Endothelial cell of umbilical vein (primary cell): ENCODE data around the gene KCNA2. TPM values are rescaled to one million over a fixed set of nuclear protein-coding genes. Genes with fewer than 3 reads are reported as not detected.

Experiments used
- BruUV-seq: library from RNA; stranded (reverse); fragments of 400-500 nt; replicated peaks from 2 replicates; lab custom pipeline; 2021; lab: Mats Ljungman, UMichigan
- CTCF ChIA-PET: fragments of 300-600, 350-600 bp; sonication (Branson Sonifier 250); formaldehyde crosslinking; loops from one replicate; lab custom pipeline; 2021; ENCODE audit warnings: antibody characterized with exemption, inconsistent platforms; lab: Charles Lee
- POLR2A ChIA-PET: fragments of 300-600, 350-600 bp; sonication (Branson Sonifier 250); formaldehyde crosslinking; loops from one replicate; lab custom pipeline; 2021; ENCODE audit warnings: antibody characterized with exemption, inconsistent platforms; lab: Charles Lee
- DNase-seq: peaks from one replicate; pipeline ENCODE4 v3.0.0-alpha.2; 2011; ENCODE audit warnings: low read depth, low spot score
- FAIRE-seq: peaks from 2 replicates; lab custom pipeline; 2011; peaks lifted over from hg19 to GRCh38; lab: Jason Lieb, UNC
- H2AFZ ChIP-seq: 2 replicates; pipeline ENCODE4 v1.6.0; 2012; ENCODE audit warnings: low read depth, low read length, control low read depth, inconsistent platforms
- H3K27ac ChIP-seq: 2 replicates; pipeline ENCODE4 v1.5.1; 2011; ENCODE audit warnings: low read depth, mild to moderate bottlenecking, control low read depth, low read length, moderate library complexity; ENCODE audit not compliant: insufficient read depth
- H3K27me3 ChIP-seq, 2 experiments: 2 replicates each; pipeline versions ENCODE4 v1.6.0 to v1.6.1; 2011; ENCODE audit warnings: low read length in 2 of 2, mixed read lengths in 1 of 2; ENCODE audit not compliant: control insufficient read depth in 2 of 2, insufficient read depth in 2 of 2
- H3K36me3 ChIP-seq, 2 experiments: 2 replicates in 1 of 2; 3 replicates in 1 of 2; pipeline ENCODE4 v1.5.1; 2011; ENCODE audit warnings: low read length in 2 of 2, mild to moderate bottlenecking in 1 of 2, moderate library complexity in 1 of 2; ENCODE audit not compliant: control insufficient read depth in 2 of 2, insufficient read depth in 2 of 2; ENCODE audit errors: extremely low read depth in 1 of 2
- H3K4me1 ChIP-seq: 3 replicates; pipeline ENCODE4 v1.5.1; 2011; ENCODE audit warnings: mild to moderate bottlenecking, low read length; ENCODE audit not compliant: control insufficient read depth, insufficient read depth; ENCODE audit errors: extremely low read depth
- H3K4me2 ChIP-seq: 2 replicates; pipeline ENCODE4 v1.6.1; 2011; ENCODE audit warnings: low read length, control low read depth, mixed read lengths; ENCODE audit not compliant: insufficient read depth
- H3K4me3 ChIP-seq, 3 experiments: fragments of 200-600 bp in 1 of 3; sonication (generic), shearing (Covaris generic) in 1 of 3; replicated peaks in 1 of 3; 2 replicates each; pipeline ENCODE4 v1.5.1; 2011 to 2016; ENCODE audit warnings: control low read depth in 3 of 3, low read length in 3 of 3, mild to moderate bottlenecking in 2 of 3, inconsistent platforms in 1 of 3, low read depth in 1 of 3, moderate library complexity in 1 of 3; ENCODE audit not compliant: insufficient read depth in 1 of 3
- H3K79me2 ChIP-seq: 2 replicates; pipeline ENCODE4 v1.6.0; 2012; ENCODE audit warnings: low read length, inconsistent platforms; ENCODE audit not compliant: control insufficient read depth, insufficient read depth
- H3K9ac ChIP-seq: replicated peaks from 2 replicates; pipeline ENCODE3; 2011; ENCODE audit warnings: low read length, control low read depth; ENCODE audit not compliant: insufficient read depth; ENCODE audit errors: extremely low read depth
- H3K9me1 ChIP-seq: replicated peaks from 3 replicates; pipeline ENCODE4 v1.6.0; 2011; ENCODE audit warnings: mild to moderate bottlenecking, low read length; ENCODE audit not compliant: control insufficient read depth, insufficient read depth; ENCODE audit errors: extremely low read depth
- H3K9me3 ChIP-seq: replicated peaks from 2 replicates; pipeline ENCODE4 v1.5.1; 2012; ENCODE audit warnings: low read length, inconsistent platforms; ENCODE audit not compliant: control insufficient read depth, insufficient read depth
- H4K20me1 ChIP-seq: replicated peaks from 2 replicates; pipeline ENCODE3; 2011; ENCODE audit warnings: mild to moderate bottlenecking, low read length; ENCODE audit not compliant: control insufficient read depth, insufficient read depth; ENCODE audit errors: extremely low read depth
- EZH2 ChIP-seq: IDR thresholded peaks from 2 replicates; pipeline ENCODE4 v1.6.1; 2012; ENCODE audit warnings: borderline replicate concordance, low read depth, mild to moderate bottlenecking, moderate library complexity, low read length, inconsistent platforms; ENCODE audit not compliant: severe bottlenecking
- FOS ChIP-seq: IDR thresholded peaks from 2 replicates; pipeline ENCODE4 v1.6.1; 2011; ENCODE audit warnings: mild to moderate bottlenecking, low read length, moderate library complexity, borderline replicate concordance; ENCODE audit not compliant: insufficient read depth
- GATA2 ChIP-seq: IDR thresholded peaks from 2 replicates; pipeline ENCODE4 v1.7.0; 2011; ENCODE audit warnings: low read depth, mild to moderate bottlenecking, moderate library complexity, mixed read lengths, low read length; ENCODE audit not compliant: insufficient read length, insufficient read depth
- JUN ChIP-seq: IDR thresholded peaks from 2 replicates; pipeline ENCODE4 v1.6.1; 2011; ENCODE audit warnings: borderline replicate concordance, low read depth; ENCODE audit not compliant: insufficient read length, insufficient read depth
- MYC ChIP-seq: IDR thresholded peaks from one replicate; pipeline ENCODE4 v1.6.1; 2011; ENCODE audit warnings: mild to moderate bottlenecking, low read depth, low read length
- POLR2A ChIP-seq: IDR thresholded peaks from 2 replicates; pipeline ENCODE4 v1.6.1; 2012; ENCODE audit warnings: low read depth, mild to moderate bottlenecking, control low read depth, low read length
- POLR2AphosphoS5 ChIP-seq: IDR thresholded peaks from 2 replicates; pipeline ENCODE4 v1.6.1; 2012; ENCODE audit warnings: low read depth, mild to moderate bottlenecking, control low read depth, low read length, moderate library complexity; ENCODE audit not compliant: insufficient read depth
- dilution Hi-C: fragments of 300-500 bp; cut with MboI; formaldehyde crosslinking; loops from one replicate; pipeline ENCODE4 v1.15.0; 2019; ENCODE audit warnings: low sequenced_read_pairs; ENCODE audit not compliant: extremely low pct_ligation_motif_present
- intact Hi-C: fragments of 100-400 bp; cut with micrococcal nuclease; formaldehyde crosslinking; loops from one replicate; pipeline ENCODE4 v1.10.0; 2022
- polyA plus RNA-seq, 4 experiments: library from polyadenylated mRNA; depleted of rRNA in 3 of 4; stranded (reverse) in 3 of 4; unstranded in 1 of 4; fragments of >200 nt; gene quantifications; 2 replicates each; pipeline versions ENCODE4 v1.2.1 to v1.2.3, GENCODE V29; 2011 to 2012; ENCODE audit warnings: missing spikeins in 1 of 4
- total RNA-seq: library from RNA; stranded (reverse); gene quantifications from 2 replicates; pipeline ENCODE4 v1.2.3, GENCODE V29; 2021
- TF ChIP-seq, protein P1 (sequence below), 2 donors: IDR thresholded peaks; 1 replicate in 1 of 2; 2 replicates in 1 of 2; pipeline ENCODE4 v1.5.1; 2011; ENCODE audit warnings: low read length in 2 of 2, mild to moderate bottlenecking in 2 of 2, moderate library complexity in 2 of 2, control low read depth in 1 of 2, inconsistent platforms in 1 of 2, low read depth in 1 of 2; ENCODE audit not compliant: insufficient read depth in 1 of 2; ENCODE audit errors: extremely low read depth in 1 of 2
- TF ChIP-seq, protein P2 (sequence below): IDR thresholded peaks from 2 replicates; pipeline ENCODE4 v1.6.1; 2011; ENCODE audit not compliant: insufficient read depth, insufficient read length

The KCNA2 gene
- total and polyA plus RNA-seq, 2 donors (not counting 3 experiments of a cell fraction or from before 2014, with no cell fraction given), result not detected

DNA sequence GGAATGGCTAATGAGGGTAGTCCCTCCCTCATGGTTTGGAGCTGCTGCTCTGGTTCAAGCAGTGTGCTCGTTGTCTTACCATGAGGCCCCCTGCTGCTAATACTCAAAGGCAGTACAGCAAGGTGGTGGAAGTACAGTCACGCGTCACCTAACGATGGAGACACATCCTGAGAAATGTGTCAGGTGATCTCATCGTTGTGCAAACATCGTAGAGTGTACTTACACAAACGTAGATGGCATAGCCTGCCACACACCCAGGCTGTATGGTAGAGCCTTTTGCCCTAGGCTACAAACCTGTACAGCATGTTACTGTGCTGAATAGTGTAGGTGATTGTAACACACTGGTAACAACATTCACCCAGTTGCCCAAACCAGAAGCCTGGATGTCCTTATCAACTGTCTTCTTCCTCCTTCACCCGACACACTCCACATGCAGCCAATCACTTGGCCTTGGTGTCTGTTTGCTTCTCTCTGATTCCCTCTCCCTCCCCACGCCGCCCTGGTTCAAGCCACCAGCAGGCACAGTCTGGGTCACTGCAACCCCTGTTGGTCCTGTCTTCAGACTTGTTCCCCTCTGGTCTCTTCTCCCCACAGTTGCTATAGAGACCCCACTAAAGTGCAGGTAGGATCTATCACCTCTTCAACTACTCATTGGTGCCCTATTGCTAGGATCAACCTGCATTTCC, 6.0 kb upstream of the KCNA2 start:
- no peak overlapping the region for H2AFZ ChIP-seq
- no peaks in the 10 kb centered on the region for H3K79me2 ChIP-seq
- ChIA-PET POLR2A (no interaction called here), CTCF (interaction anchor here (2.6 kb wide), 1 partner anchor 7 kb away, joined by 11 read pairs; no protein-coding TSS in a partner anchor)
- H3K36me3 ChIP-seq, result no peaks in the 10 kb centered on the region
- TF ChIP-seq MYC (no peak), FOS (no peak), GATA2 (no peak), POLR2AphosphoS5 (no peak), POLR2A (no peak), EZH2 (no peak), JUN (no peak)
- TF ChIP-seq, protein P1, sequence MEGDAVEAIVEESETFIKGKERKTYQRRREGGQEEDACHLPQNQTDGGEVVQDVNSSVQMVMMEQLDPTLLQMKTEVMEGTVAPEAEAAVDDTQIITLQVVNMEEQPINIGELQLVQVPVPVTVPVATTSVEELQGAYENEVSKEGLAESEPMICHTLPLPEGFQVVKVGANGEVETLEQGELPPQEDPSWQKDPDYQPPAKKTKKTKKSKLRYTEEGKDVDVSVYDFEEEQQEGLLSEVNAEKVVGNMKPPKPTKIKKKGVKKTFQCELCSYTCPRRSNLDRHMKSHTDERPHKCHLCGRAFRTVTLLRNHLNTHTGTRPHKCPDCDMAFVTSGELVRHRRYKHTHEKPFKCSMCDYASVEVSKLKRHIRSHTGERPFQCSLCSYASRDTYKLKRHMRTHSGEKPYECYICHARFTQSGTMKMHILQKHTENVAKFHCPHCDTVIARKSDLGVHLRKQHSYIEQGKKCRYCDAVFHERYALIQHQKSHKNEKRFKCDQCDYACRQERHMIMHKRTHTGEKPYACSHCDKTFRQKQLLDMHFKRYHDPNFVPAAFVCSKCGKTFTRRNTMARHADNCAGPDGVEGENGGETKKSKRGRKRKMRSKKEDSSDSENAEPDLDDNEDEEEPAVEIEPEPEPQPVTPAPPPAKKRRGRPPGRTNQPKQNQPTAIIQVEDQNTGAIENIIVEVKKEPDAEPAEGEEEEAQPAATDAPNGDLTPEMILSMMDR (IDR thresholded peaks at IDR 0.05; ENCODE audit: extremely low read depth in 1 of 2, insufficient read depth in 1 of 2, low read depth in 1 of 2, low read length in 2 of 2), result no peak
- TF ChIP-seq, protein P2, sequence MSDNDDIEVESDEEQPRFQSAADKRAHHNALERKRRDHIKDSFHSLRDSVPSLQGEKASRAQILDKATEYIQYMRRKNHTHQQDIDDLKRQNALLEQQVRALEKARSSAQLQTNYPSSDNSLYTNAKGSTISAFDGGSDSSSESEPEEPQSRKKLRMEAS, result no peak
- intact Hi-C loops, result no loop called here
- H3K9me1 ChIP-seq, result no peaks in the 10 kb centered on the region
- no peak overlapping the region for H3K9ac ChIP-seq
- dilution Hi-C loops, result no loop called here
- peaks cover 27 to 34% of the 10 kb centered on the region in 2 experiments for H3K27me3 ChIP-seq
- no peaks in the 10 kb centered on the region for H3K4me1 ChIP-seq
- no peak overlapping the region for H3K4me3 ChIP-seq
- FAIRE-seq (no peak), DNase-seq (no peak)
- no peaks in the 10 kb centered on the region for H4K20me1 ChIP-seq
- H3K27ac ChIP-seq, result no peak overlapping the region
- no peaks in the 10 kb centered on the region for H3K9me3 ChIP-seq
- BruUV-seq, result no TSS peak
- H3K4me2 ChIP-seq, result no peak overlapping the region
